ENCODE results near the gene LRRC8E. TPM values are rescaled to one million over a fixed set of nuclear protein-coding genes. Genes with fewer than 3 reads are reported as not detected.

LRRC8E gene
- total and polyA plus RNA-seq, 4 donors = 1.8 to 3.3 (median 2.4) TPM; not detected in 1

DNA sequence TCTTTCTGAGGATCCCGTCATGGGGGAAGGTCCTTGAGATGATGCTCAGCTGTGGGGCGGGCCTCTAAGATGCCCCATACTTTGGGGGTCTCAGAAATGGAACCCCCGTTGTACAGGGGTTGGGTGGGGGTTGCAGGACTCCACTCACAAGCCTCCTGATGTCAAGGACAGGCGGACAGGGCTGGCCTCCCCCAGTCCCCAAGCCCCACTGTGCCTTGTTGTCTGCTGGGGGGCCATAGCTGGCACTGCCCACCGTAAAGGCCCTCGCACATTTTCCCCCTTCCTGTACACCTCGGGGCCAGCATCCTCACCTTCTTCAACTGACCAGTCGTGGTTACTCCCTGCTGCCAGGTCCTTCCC is 34.5 kb downstream of the LRRC8E start (continued):
- TF ChIP-seq, protein P1, sequence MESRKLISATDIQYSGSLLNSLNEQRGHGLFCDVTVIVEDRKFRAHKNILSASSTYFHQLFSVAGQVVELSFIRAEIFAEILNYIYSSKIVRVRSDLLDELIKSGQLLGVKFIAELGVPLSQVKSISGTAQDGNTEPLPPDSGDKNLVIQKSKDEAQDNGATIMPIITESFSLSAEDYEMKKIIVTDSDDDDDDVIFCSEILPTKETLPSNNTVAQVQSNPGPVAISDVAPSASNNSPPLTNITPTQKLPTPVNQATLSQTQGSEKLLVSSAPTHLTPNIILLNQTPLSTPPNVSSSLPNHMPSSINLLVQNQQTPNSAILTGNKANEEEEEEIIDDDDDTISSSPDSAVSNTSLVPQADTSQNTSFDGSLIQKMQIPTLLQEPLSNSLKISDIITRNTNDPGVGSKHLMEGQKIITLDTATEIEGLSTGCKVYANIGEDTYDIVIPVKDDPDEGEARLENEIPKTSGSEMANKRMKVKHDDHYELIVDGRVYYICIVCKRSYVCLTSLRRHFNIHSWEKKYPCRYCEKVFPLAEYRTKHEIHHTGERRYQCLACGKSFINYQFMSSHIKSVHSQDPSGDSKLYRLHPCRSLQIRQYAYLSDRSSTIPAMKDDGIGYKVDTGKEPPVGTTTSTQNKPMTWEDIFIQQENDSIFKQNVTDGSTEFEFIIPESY (IDR thresholded peaks at IDR 0.05) = no peak
- no peak for TF ChIP-seq RXRA (IDR thresholded peaks at IDR 0.05)

DNA sequence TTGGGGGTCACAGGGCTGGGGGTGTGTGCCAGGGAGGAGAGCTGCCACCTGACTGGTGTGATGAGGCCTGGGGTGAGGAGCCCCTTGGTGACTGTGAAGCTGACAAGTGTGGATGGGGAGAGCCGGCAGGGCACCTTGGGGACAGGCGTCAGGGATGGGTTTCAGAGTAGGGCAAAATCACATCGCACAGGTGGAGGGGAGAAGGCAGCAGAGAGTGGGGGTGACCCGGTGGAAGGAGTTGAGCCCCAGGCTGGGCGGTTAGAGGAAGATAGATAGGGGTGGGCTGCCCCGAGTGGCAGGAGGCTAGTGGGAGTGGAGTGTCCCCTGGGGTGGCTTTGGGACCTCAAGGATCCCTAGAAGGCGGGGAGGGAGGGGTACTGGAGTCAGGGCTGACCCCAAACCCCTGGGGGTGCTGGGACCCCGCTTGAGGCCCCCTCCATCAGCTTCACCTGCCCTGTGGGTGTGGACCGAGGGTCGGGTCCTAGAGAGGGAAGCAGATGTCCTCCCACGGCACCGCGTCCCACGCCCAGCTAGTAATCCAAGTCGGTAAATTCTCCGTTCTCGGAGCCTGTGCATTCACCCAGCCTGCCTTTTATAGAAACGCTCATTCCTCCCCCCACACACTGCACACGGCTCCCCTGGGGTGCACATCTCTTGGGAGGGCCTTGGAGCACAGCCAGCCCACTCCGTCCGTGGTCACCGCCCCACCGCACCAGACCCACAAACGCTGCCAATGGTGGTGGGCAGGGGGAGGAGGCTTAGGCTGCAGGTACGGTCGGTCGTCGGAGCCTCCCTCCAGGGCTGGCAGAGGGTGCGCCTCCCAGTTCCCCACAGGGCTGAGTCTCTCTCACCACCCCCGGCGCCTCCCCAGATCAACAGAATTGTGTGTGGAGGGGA is 35.2 kb downstream of the LRRC8E start:
- peaks cover 16 to 36% (median 25%) of the 10 kb centered on the region in 4 donors for H3K4me1 ChIP-seq (ENCODE audit: control insufficient read depth in 4 of 4, insufficient read depth in 4 of 4, low read length in 3 of 4)
- 90% methylated on average over 31 of the region's 31 CpGs for WGBS
- no peaks in the 10 kb centered on the region for H3K9me3 ChIP-seq (ENCODE audit: control insufficient read depth in 4 of 4, low read length in 3 of 4)
- no peak overlapping the region for H3K9ac ChIP-seq (ENCODE audit: low read depth in 1 of 2, low read length in 2 of 2)
- DNase-seq (ENCODE audit: low spot score) = no peak
- no peak overlapping the region for H3K27ac ChIP-seq (ENCODE audit: low read depth in 1 of 2, low read length in 2 of 2)
- H3K36me3 ChIP-seq (ENCODE audit: control insufficient read depth in 4 of 4, insufficient read depth in 3 of 4, low read depth in 1 of 4, low read length in 3 of 4) = peaks cover 0 to 12% (median 5%) of the 10 kb centered on the region in 4 donors
- TF ChIP-seq TAF1 (conservative IDR thresholded peaks at IDR 0.05) (no peak), GABPA (IDR thresholded peaks at IDR 0.05 in 1 of 2, conservative IDR thresholded peaks at IDR 0.05 in 1 of 2) (no peak), FOXA2 (IDR thresholded peaks at IDR 0.05) (no peak), HNF4G (IDR thresholded peaks at IDR 0.05) (no peak), EGR1 (IDR thresholded peaks at IDR 0.05; ENCODE audit: low read depth in 2 of 2) (no peak), RXRA (IDR thresholded peaks at IDR 0.05) (no peak), SP1 (IDR thresholded peaks at IDR 0.05) (no peak), FOXA1 (IDR thresholded peaks at IDR 0.05) (no peak), YY1 (IDR thresholded peaks at IDR 0.05) (no peak), JUND (IDR thresholded peaks at IDR 0.05) (no peak), RAD21 (IDR thresholded peaks at IDR 0.05) (no peak), HNF4A (conservative IDR thresholded peaks at IDR 0.05) (no peak), NR2F2 (IDR thresholded peaks at IDR 0.05) (no peak)
- TF ChIP-seq, protein P2, sequence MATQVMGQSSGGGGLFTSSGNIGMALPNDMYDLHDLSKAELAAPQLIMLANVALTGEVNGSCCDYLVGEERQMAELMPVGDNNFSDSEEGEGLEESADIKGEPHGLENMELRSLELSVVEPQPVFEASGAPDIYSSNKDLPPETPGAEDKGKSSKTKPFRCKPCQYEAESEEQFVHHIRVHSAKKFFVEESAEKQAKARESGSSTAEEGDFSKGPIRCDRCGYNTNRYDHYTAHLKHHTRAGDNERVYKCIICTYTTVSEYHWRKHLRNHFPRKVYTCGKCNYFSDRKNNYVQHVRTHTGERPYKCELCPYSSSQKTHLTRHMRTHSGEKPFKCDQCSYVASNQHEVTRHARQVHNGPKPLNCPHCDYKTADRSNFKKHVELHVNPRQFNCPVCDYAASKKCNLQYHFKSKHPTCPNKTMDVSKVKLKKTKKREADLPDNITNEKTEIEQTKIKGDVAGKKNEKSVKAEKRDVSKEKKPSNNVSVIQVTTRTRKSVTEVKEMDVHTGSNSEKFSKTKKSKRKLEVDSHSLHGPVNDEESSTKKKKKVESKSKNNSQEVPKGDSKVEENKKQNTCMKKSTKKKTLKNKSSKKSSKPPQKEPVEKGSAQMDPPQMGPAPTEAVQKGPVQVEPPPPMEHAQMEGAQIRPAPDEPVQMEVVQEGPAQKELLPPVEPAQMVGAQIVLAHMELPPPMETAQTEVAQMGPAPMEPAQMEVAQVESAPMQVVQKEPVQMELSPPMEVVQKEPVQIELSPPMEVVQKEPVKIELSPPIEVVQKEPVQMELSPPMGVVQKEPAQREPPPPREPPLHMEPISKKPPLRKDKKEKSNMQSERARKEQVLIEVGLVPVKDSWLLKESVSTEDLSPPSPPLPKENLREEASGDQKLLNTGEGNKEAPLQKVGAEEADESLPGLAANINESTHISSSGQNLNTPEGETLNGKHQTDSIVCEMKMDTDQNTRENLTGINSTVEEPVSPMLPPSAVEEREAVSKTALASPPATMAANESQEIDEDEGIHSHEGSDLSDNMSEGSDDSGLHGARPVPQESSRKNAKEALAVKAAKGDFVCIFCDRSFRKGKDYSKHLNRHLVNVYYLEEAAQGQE (IDR thresholded peaks at IDR 0.05) = no peak
- TF ChIP-seq, protein P3, sequence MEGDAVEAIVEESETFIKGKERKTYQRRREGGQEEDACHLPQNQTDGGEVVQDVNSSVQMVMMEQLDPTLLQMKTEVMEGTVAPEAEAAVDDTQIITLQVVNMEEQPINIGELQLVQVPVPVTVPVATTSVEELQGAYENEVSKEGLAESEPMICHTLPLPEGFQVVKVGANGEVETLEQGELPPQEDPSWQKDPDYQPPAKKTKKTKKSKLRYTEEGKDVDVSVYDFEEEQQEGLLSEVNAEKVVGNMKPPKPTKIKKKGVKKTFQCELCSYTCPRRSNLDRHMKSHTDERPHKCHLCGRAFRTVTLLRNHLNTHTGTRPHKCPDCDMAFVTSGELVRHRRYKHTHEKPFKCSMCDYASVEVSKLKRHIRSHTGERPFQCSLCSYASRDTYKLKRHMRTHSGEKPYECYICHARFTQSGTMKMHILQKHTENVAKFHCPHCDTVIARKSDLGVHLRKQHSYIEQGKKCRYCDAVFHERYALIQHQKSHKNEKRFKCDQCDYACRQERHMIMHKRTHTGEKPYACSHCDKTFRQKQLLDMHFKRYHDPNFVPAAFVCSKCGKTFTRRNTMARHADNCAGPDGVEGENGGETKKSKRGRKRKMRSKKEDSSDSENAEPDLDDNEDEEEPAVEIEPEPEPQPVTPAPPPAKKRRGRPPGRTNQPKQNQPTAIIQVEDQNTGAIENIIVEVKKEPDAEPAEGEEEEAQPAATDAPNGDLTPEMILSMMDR (IDR thresholded peaks at IDR 0.05; ENCODE audit: low read depth, low read length, missing input control) = no peak
- TF ChIP-seq, protein P4, sequence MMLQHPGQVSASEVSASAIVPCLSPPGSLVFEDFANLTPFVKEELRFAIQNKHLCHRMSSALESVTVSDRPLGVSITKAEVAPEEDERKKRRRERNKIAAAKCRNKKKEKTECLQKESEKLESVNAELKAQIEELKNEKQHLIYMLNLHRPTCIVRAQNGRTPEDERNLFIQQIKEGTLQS (IDR thresholded peaks at IDR 0.05) = no peak
- TF ChIP-seq, protein P5, sequence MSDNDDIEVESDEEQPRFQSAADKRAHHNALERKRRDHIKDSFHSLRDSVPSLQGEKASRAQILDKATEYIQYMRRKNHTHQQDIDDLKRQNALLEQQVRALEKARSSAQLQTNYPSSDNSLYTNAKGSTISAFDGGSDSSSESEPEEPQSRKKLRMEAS (IDR thresholded peaks at IDR 0.05) = no peak
- TF ChIP-seq, protein P1 (IDR thresholded peaks at IDR 0.05) = no peak
- no peaks in the 10 kb centered on the region for H3K27me3 ChIP-seq (ENCODE audit: control insufficient read depth in 4 of 4, insufficient read depth in 4 of 4, low read length in 3 of 4)
- no peak overlapping the region for H3K4me3 ChIP-seq (ENCODE audit: low read depth in 1 of 3, low read length in 3 of 3)
